Islet of Langerhans (tissue), 1 donor: Measurements from ENCODE around the gene RBM19.
"Not testable (repeated sequence)": the region's sequence is repeated elsewhere in the genome, so short reads cannot be mapped to it uniquely, and the experiment has no call there.

Experiments
- FAIRE-seq: peaks from one replicate; lab custom pipeline; 2011; peaks lifted over from hg19 to GRCh38; lab: Jason Lieb, UNC

Gene RBM19

GRCh38 chr12:113826805-113827538 is 139.2 kb downstream of the RBM19 start:
- FAIRE-seq = no peak

DNA sequence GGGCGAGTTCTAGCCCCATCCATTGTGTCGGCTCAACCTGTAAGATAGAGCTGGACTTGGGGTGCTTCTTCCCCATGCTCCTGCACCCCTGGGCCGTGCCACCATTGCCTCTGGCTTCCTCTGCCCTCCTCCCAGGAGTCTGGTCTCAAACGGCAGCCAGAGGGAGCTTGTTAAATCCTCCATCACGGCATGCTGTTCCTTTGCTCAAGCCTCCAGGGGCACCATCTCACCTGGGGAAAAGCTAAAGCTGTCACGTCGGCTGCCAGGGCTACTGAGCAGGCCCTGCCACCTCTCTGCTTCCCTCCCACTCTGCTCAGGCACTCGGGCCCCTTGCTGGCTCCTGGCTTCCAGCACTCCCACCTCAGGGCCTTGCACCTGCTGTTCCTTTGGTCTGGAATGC is 140.4 kb downstream of the RBM19 start:
- no peak for FAIRE-seq

DNA sequence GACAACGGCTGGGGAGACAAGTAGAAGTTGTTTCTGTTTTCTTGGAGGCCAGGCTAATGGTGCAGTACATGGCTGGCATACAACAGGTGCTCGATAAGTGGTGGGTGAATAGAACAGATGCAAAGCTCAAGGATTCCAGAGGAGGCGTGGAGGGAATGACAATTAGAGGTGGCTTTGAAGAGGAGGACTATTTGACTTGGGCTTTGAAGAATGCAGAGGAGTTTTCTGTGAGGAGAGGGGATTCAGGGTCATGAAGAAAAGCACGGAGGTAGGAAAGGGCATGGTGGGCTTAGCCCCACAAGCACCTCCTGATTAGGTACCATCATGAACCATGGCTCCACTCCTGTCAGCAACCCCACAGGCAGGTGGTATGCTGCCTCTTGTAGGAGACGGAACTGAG is 142.3 kb downstream of the RBM19 start:
- FAIRE-seq = no peak

- no peak for FAIRE-seq
Observed at GRCh38 chr12:113823016-113823415, 143.1 kb downstream of the RBM19 start.

DNA sequence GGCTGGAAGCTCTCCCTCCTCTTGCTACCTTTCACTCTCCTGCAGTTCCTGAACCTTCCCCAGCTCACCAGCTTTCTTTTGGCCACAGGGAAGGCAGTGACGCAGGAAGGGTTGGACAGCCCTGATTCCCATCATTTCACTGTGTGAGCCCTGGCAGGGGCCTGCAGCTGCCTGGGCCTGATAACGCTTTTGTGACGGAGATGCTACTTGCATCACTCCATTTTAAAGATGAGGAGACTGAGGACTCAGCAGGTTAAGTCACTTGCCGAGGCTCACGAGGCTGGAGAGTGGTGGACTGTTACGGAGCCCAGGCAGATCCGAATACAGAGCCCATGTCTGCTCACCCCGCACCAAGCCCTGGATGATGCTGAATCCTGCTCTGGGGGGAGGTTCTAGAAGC is 145.3 kb downstream of the RBM19 start:
- no peak for FAIRE-seq

- FAIRE-seq = no peak
Observed at GRCh38 chr12:113820309-113820708, 145.8 kb downstream of the RBM19 start.

- FAIRE-seq = no peak
Observed at GRCh38 chr12:113819495-113819894, 146.6 kb downstream of the RBM19 start.

GRCh38 chr12:113818833-113819232 is 147.3 kb downstream of the RBM19 start:
- no peak for FAIRE-seq

DNA sequence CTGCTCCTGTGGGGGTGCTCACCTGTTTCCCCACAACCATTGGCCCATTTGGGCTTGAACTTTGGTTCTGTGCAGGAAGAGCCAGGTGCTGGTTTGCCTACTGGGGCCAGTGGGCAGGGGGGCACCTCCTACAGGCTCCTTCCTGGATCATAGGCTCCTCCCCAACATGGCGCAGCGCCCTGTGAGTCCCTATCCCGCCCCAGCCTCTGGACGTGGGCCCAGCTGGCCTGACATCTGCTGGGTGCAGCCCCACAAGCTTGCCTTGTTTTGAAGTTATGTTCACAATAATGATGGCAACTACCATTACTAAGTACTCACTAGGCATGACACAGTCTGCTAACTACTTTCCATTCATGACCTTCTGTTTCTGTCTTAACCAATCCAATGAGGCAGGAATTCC is 147.8 kb downstream of the RBM19 start:
- FAIRE-seq = no peak

DNA sequence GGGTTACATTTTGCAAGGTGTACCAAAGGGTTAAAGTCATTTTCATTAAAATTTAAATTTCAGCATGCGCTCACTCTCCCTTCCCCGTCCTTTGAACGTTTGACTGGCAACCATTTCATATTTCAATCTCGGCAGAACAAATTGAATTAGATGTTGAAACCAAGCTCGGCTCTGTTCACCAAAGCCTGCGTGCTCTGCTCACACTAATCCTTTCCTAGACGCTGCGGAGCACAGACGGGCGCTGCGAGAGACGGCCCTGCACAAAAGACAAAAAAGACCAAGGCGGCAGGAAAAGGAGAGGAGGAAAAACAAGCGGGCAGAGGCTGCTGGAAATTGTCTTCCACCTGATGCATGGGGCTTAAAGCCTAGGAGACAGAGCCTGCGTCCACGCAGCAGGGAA is 149.3 kb downstream of the RBM19 start:
- no peak for FAIRE-seq

GRCh38 chr12:113815031-113815430 is 151.1 kb downstream of the RBM19 start:
- FAIRE-seq = no peak

DNA sequence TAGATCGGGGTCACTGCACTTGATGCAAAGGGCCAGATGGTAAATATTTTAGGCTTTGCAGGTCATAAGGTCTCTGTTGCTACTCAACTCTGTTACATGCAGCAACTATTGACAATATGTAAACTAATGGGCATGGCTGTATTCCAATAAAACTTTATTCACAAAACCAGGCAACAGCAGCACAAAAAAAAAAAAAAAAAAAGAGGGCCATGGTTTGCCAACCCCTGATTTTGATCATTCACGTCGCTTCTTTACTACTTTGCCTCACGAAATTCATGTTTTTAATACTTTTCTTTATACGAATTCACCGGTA is 152.9 kb downstream of the RBM19 start:
- no peak for FAIRE-seq

DNA sequence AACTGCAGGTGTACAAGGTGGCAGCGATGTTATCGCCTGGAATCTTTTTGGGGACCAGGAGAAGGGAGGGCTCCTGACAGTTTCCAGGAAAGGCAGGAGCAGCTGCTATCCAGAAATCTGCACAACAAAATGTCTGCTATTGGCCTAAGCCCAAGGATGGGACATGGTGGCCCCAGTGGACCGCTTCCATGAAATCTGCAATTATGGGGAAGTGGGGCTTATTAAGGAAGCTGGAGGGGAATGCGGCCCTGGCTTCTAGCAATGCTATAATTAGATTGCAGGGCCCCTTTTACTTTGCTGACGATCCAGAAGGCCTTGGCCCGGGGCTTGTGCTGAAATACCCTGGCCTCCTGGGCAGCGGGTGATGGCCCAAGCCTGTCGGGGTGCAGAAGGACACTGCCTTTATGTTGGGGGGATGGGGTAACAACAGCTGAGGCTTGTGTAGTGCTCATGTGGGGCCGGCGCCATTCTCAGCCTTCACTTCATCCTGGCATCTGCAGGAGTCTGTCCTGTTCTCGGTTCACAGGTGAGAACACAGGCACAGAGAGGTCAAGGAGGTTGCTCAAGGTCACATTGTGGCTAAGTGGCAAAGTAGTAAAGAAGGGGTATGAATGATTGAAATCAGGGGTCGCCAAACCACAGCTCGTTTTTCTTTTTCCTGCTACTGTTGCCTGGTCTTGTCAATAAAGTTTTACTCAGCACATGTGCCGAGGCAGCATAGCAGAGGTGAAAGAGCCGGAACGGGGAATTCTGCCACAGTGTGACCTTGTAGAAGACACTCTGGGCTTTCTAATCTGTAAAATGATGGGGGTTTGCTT is 153.5 kb downstream of the RBM19 start:
- FAIRE-seq = no peak

GRCh38 chr12:113809462-113810220 is 156.5 kb downstream of the RBM19 start:
- FAIRE-seq = not testable (repeated sequence)

GRCh38 chr12:113808095-113808951 is 157.8 kb downstream of the RBM19 start:
- no peak for FAIRE-seq

DNA sequence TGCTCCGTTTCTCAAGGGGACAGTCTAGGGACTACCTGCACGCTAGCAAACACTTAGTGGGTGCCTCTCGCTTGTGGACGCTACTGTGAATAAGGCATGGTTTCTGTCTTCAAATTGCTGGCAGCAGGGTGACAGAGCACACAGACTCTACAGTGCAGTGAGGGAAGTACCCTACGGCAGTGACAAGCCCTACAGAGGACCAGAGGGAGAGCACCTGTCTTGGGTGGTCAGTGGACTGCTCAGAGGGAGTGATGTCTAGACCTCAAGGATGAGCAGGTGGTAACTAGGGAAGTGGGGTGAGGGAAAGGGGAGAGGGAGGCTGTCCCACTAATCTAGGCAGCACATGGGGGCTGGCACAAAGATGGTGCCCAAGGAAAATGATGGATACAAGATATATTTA is 160.5 kb downstream of the RBM19 start:
- no peak for FAIRE-seq

GRCh38 chr12:113804961-113805600 is 161.0 kb downstream of the RBM19 start:
- FAIRE-seq = no peak

DNA sequence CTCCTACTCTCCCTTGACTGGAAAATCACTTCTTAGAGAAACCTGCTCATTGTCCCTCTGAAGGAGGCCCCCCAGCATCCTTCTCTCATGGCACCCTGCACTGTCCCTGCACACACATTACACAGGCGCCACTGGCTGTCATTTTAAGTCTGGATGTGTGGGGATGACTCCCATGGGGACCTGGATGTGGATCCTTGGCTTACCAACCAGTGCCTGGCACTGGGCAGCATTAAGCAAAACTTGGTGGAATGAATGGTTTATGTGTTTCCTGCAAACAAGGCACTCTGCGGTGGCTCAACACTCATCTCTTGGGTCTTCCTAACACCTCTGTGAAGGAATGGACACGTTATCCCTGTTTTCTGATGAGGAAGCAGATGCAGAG is 162.4 kb downstream of the RBM19 start:
- FAIRE-seq = no peak

GRCh38 chr12:113802966-113803758 is 163.0 kb downstream of the RBM19 start:
- FAIRE-seq = no peak

GRCh38 chr12:113802000-113802749 is 163.9 kb downstream of the RBM19 start:
- FAIRE-seq = no peak
